WTC11 (cell line): Measurements from ENCODE around the gene ARVCF. TPM values are rescaled to one million over a fixed set of nuclear protein-coding genes. Genes with fewer than 3 reads are reported as not detected.

Experiments used
- ATAC-seq: fragments of 200-7000 bp; cut with Tn5 transposase; 2 replicates; pipeline ENCODE4 v1.10.0; 2021; ENCODE audit warnings: mild to moderate bottlenecking, moderate library complexity
- CTCF ChIA-PET: fragments of 300-600 bp; sonication (Branson Sonifier 250); formaldehyde crosslinking; loops from one replicate; lab custom pipeline; 2021; ENCODE audit warnings: antibody characterized with exemption; lab: Charles Lee
- POLR2A ChIA-PET: fragments of 350-600 bp; sonication (Branson Sonifier 250); formaldehyde crosslinking; loops from one replicate; lab custom pipeline; 2021; ENCODE audit warnings: antibody characterized with exemption; lab: Charles Lee
- DNase-seq: peaks from one replicate; pipeline ENCODE4 v3.0.0; 2021; ENCODE audit warnings: low spot score
- H3K27ac Mint-ChIP-seq: 2 replicates; pipeline ENCODE4 v1.8.0; 2021; ENCODE audit warnings: mixed read lengths
- H3K27me3 Mint-ChIP-seq: 2 replicates; pipeline ENCODE4 v1.8.0; 2021; ENCODE audit warnings: low read depth, mild to moderate bottlenecking, moderate library complexity, mixed read lengths
- H3K36me3 Mint-ChIP-seq: 2 replicates; pipeline ENCODE4 v1.8.0; 2021; ENCODE audit warnings: mixed read lengths
- H3K4me1 Mint-ChIP-seq: 2 replicates; pipeline ENCODE4 v1.8.0; 2022; ENCODE audit warnings: mixed read lengths
- H3K4me3 Mint-ChIP-seq: 2 replicates; pipeline ENCODE4 v1.8.0; 2021; ENCODE audit warnings: mild to moderate bottlenecking, moderate library complexity, mixed read lengths
- H3K9me3 Mint-ChIP-seq: 2 replicates; pipeline ENCODE4 v1.8.0; 2021; ENCODE audit warnings: mixed read lengths
- AR ChIP-seq: fragments of 250-450 bp; sonication (Bioruptor Pico); IDR thresholded peaks from 2 replicates; pipeline ENCODE4 v1.9.0; 2021; ENCODE audit warnings: mild to moderate bottlenecking
- CDX4 ChIP-seq: fragments of 250-450 bp; sonication (Bioruptor Pico); IDR thresholded peaks from 2 replicates; pipeline ENCODE4 v1.9.0; 2021; ENCODE audit warnings: moderate library complexity, mild to moderate bottlenecking, inconsistent platforms, borderline replicate concordance
- CTCF ChIP-seq: fragments of 200-600 bp; IDR thresholded peaks from 2 replicates; pipeline ENCODE4 v1.8.0; 2022; ENCODE audit warnings: antibody characterized with exemption
- HMGXB4 ChIP-seq: sonication (generic); formaldehyde crosslinking; IDR thresholded peaks from 2 replicates; pipeline ENCODE4 v1.8.1; 2023; ENCODE audit warnings: mild to moderate bottlenecking, moderate library complexity, missing genetic modification reagents
- KAT7 ChIP-seq: sonication (generic); formaldehyde crosslinking; IDR thresholded peaks from 2 replicates; pipeline ENCODE4 v1.8.1; 2023; ENCODE audit warnings: missing genetic modification reagents, mild to moderate bottlenecking, borderline replicate concordance
- MXD4 ChIP-seq: fragments of 250-450 bp; sonication (Bioruptor Pico); IDR thresholded peaks from 2 replicates; pipeline ENCODE4 v1.8.0; 2021; ENCODE audit warnings: mild to moderate bottlenecking, moderate library complexity, borderline replicate concordance
- NFE2L1 ChIP-seq: sonication (generic); formaldehyde crosslinking; IDR thresholded peaks from 2 replicates; pipeline ENCODE4 v1.8.1; 2023; ENCODE audit warnings: missing genetic modification reagents
- NR3C1 ChIP-seq: sonication (generic); formaldehyde crosslinking; conservative IDR thresholded peaks from 2 replicates; pipeline ENCODE4 v1.8.1; 2023; ENCODE audit warnings: low read depth, mild to moderate bottlenecking, missing genetic modification reagents
- PRDM15 ChIP-seq: sonication (generic); formaldehyde crosslinking; IDR thresholded peaks from 2 replicates; pipeline ENCODE4 v1.8.0; 2022; ENCODE audit warnings: missing genetic modification reagents
- PREB ChIP-seq: sonication (generic); formaldehyde crosslinking; IDR thresholded peaks from 2 replicates; pipeline ENCODE4 v1.8.1; 2022; ENCODE audit warnings: mild to moderate bottlenecking, missing genetic modification reagents, moderate library complexity, borderline replicate concordance
- SMAD3 ChIP-seq: sonication (generic); formaldehyde crosslinking; IDR thresholded peaks from 2 replicates; pipeline ENCODE4 v1.8.0; 2022; ENCODE audit warnings: missing genetic modification reagents, mild to moderate bottlenecking, borderline replicate concordance
- TEAD1 ChIP-seq: sonication (generic); formaldehyde crosslinking; IDR thresholded peaks from 2 replicates; pipeline ENCODE4 v1.8.0; 2022; ENCODE audit warnings: mild to moderate bottlenecking, missing genetic modification reagents
- USF2 ChIP-seq: sonication (generic); formaldehyde crosslinking; IDR thresholded peaks from 2 replicates; pipeline ENCODE4 v1.8.1; 2023; ENCODE audit warnings: mild to moderate bottlenecking, missing genetic modification reagents, moderate library complexity
- ZNF121 ChIP-seq: sonication (generic); formaldehyde crosslinking; IDR thresholded peaks from 2 replicates; pipeline ENCODE4 v1.8.0; 2023; ENCODE audit warnings: missing genetic modification reagents
- ZNF532 ChIP-seq: fragments of 250-450 bp; sonication (Bioruptor Pico); IDR thresholded peaks from 2 replicates; pipeline ENCODE4 v1.9.0; 2021; ENCODE audit warnings: mild to moderate bottlenecking, borderline replicate concordance
- ZNF671 ChIP-seq: fragments of 250-450 bp; sonication (Bioruptor Pico); IDR thresholded peaks from 2 replicates; pipeline ENCODE4 v1.8.0; 2021; ENCODE audit warnings: mild to moderate bottlenecking
- total RNA-seq: library from RNA; stranded (reverse); gene quantifications from 3 replicates; pipeline ENCODE4 v1.2.3, GENCODE V29; 2021

Gene ARVCF
- total RNA-seq, 1 experiment from 2014 or later = 65.4 TPM

- TF ChIP-seq ZNF532 (CRISPR knock-in tag) (no peak), MXD4 (CRISPR knock-in tag) (no peak), HMGXB4 (CRISPR knock-in tag) (no peak)
Observed at GRCh38 chr22:19993926-19994325, 22.7 kb downstream of the ARVCF start (continued).

GRCh38 chr22:19992921-19993355 lies 23.7 kb downstream of the ARVCF start:
- DNase-seq = no peak
- no peaks in the 10 kb centered on the region for H3K27me3 Mint-ChIP-seq
- H3K27ac Mint-ChIP-seq = no peak overlapping the region
- ChIA-PET CTCF (no interaction called here), POLR2A (no interaction called here)
- H3K4me1 Mint-ChIP-seq = no peaks in the 10 kb centered on the region
- H3K4me3 Mint-ChIP-seq = no peak overlapping the region
- no peak for ATAC-seq
- H3K9me3 Mint-ChIP-seq = no peaks in the 10 kb centered on the region
- no peaks in the 10 kb centered on the region for H3K36me3 Mint-ChIP-seq
- TF ChIP-seq CDX4 (no peak), TEAD1 (no peak), HMGXB4 (CRISPR knock-in tag) (no peak), ZNF671 (CRISPR knock-in tag) (no peak), MXD4 (CRISPR knock-in tag) (no peak), PRDM15 (CRISPR knock-in tag) (no peak), CTCF (no peak), KAT7 (no peak), SMAD3 (CRISPR knock-in tag) (no peak), PREB (CRISPR knock-in tag) (no peak), ZNF121 (CRISPR knock-in tag) (no peak), NR3C1 (CRISPR knock-in tag) (no peak), USF2 (CRISPR knock-in tag) (no peak), NFE2L1 (CRISPR knock-in tag) (no peak), AR (CRISPR knock-in tag) (no peak)
